ENCODE data around the gene LHX3. TPM values are rescaled to one million over a fixed set of nuclear protein-coding genes. Genes with fewer than 3 reads are reported as not detected.

Gene LHX3
- polyA plus RNA-seq, 2 of the 4 experiments (the other 2 are of a cell fraction), result 0.03 TPM; not detected in 1

GRCh38 chr9:136230773-136231172 is 25.8 kb upstream of the LHX3 start:
- Histone ChIP-seq H3K27ac (no peak overlapping the region), H3K9me3 (no peaks in the 10 kb centered on the region), H3K4me1 (peaks cover 18% of the 10 kb centered on the region), H3K4me3 (no peak overlapping the region), H3K4me2 (no peak overlapping the region)
- 86% methylated on average over 9 of the region's 9 CpGs for WGBS (ENCODE audit: missing lambda C conversion rate)
- TF ChIP-seq KDM1A (IDR thresholded peaks at IDR 0.05; ENCODE audit: low read depth) (no peak), CTCF (IDR thresholded peaks at IDR 0.05) (no peak), HEYL (CRISPR knock-in tag; IDR thresholded peaks at IDR 0.05) (no peak), MAZ (IDR thresholded peaks at IDR 0.05; ENCODE audit: borderline replicate concordance, low read depth, low read length) (no peak), REST (IDR thresholded peaks at IDR 0.05) (no peak), CBX8 (IDR thresholded peaks at IDR 0.05) (no peak), ZFP36 (IDR thresholded peaks at IDR 0.05; ENCODE audit: borderline replicate concordance, partially characterized antibody) (no peak), MAX (IDR thresholded peaks at IDR 0.05) (no peak), NR3C1 (IDR thresholded peaks at IDR 0.05) (no peak), HOXB13 (CRISPR knock-in tag; IDR thresholded peaks at IDR 0.05; ENCODE audit: low read depth) (no peak), CHD4 (IDR thresholded peaks at IDR 0.05; ENCODE audit: borderline replicate concordance) (no peak), FOSB (CRISPR knock-in tag; IDR thresholded peaks at IDR 0.05) (no peak)
- TF ChIP-seq, protein P1, sequence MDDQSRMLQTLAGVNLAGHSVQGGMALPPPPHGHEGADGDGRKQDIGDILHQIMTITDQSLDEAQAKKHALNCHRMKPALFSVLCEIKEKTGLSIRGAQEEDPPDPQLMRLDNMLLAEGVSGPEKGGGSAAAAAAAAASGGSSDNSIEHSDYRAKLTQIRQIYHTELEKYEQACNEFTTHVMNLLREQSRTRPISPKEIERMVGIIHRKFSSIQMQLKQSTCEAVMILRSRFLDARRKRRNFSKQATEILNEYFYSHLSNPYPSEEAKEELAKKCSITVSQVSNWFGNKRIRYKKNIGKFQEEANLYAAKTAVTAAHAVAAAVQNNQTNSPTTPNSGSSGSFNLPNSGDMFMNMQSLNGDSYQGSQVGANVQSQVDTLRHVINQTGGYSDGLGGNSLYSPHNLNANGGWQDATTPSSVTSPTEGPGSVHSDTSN (IDR thresholded peaks at IDR 0.05), result no peak
- POLR2A ChIA-PET, result no interaction called here
- ATAC-seq, result no peak
- CTCF ChIA-PET, result interaction anchor here (0.5 to 1.6 kb wide), 3 partner anchors 10 to 53 kb away, joined by 3 to 5 read pairs (median 3); no protein-coding TSS in a partner anchor
- no peak for FAIRE-seq
- no peak for DNase-seq (ENCODE audit: low read depth in 1 of 2, low spot score in 1 of 2)

DNA sequence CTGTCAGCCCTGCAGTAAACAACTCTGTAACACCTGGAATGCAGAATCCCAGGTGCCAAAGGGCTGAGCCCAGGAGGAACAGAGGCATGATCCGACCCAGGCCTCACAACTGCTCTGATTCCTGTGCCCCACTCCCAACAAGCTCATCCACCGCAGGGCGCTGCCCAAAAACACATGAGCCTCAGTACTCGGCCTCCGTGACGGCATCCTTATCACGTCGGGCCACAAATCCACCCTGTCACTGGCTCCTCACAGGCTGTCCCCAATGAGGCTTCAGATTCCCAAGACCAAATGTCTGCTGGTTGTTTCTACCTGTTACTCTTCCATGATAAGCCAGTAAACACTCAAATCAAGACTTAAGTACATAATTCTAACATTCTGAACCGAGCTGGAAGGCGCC is 25.4 kb upstream of the LHX3 start:
- H3K4me3 ChIP-seq, result no peak overlapping the region
- H3K4me2 ChIP-seq, result no peak overlapping the region
- 94% methylated on average over 10 of the region's 10 CpGs for WGBS (ENCODE audit: missing lambda C conversion rate)
- DNase-seq (ENCODE audit: low read depth in 1 of 2, low spot score in 1 of 2) (no peak), FAIRE-seq (no peak), ATAC-seq (no peak)
- peaks cover 18% of the 10 kb centered on the region for H3K4me1 ChIP-seq
- H3K9me3 ChIP-seq, result no peaks in the 10 kb centered on the region
- ChIA-PET POLR2A (no interaction called here), CTCF (interaction anchor here (0.5 to 1.6 kb wide), 3 partner anchors 10 to 53 kb away, joined by 3 to 5 read pairs (median 3); no protein-coding TSS in a partner anchor)
- H3K27ac ChIP-seq, result no peak overlapping the region
- no peak for TF ChIP-seq HOXB13 (CRISPR knock-in tag; IDR thresholded peaks at IDR 0.05; ENCODE audit: low read depth)
- TF ChIP-seq RCOR1 (IDR thresholded peaks at IDR 0.05; ENCODE audit: low read depth, low read length), result no peak
- TF ChIP-seq GATA3 (IDR thresholded peaks at IDR 0.05; ENCODE audit: borderline replicate concordance), result no peak
- no peak for TF ChIP-seq POLR2AphosphoS2 (conservative IDR thresholded peaks at IDR 0.05; ENCODE audit: low read length)
- no peak for TF ChIP-seq HOXB5 (CRISPR knock-in tag; IDR thresholded peaks at IDR 0.05)
- TF ChIP-seq ELK1 (IDR thresholded peaks at IDR 0.05; ENCODE audit: low read depth, low read length), result no peak
- no peak for TF ChIP-seq POLR2A (IDR thresholded peaks at IDR 0.05; ENCODE audit: low read length)
- TF ChIP-seq MAFK (IDR thresholded peaks at IDR 0.05; ENCODE audit: partially characterized antibody), result no peak
- no peak for TF ChIP-seq BCL3 (IDR thresholded peaks at IDR 0.05)
- no peak for TF ChIP-seq CTCF (IDR thresholded peaks at IDR 0.05)
